H9 (cell line): ENCODE results near the gene NKX2-3. TPM values are rescaled to one million over a fixed set of nuclear protein-coding genes. Genes with fewer than 3 reads are reported as not detected.

Source experiments
- DNase-seq: peaks from one replicate; pipeline ENCODE4 v3.0.0-alpha.2; 2017
- H2AFZ ChIP-seq: one replicate; pipeline ENCODE4 v1.6.1; 2013; ENCODE audit warnings: mild to moderate bottlenecking, low read length, control low read depth, moderate library complexity
- H2AK5ac ChIP-seq: 2 replicates; pipeline ENCODE4 v1.6.1; 2013; ENCODE audit warnings: low read length, control low read depth, mixed read lengths; ENCODE audit not compliant: insufficient read length
- H2BK120ac ChIP-seq: one replicate; pipeline ENCODE4 v1.6.1; 2013; ENCODE audit warnings: low read depth, mild to moderate bottlenecking, low read length, control low read depth, inconsistent platforms; ENCODE audit not compliant: poor library complexity, severe bottlenecking
- H2BK12ac ChIP-seq: 2 replicates; pipeline ENCODE4 v1.6.1; 2013; ENCODE audit warnings: low read length, control low read depth, mixed read lengths, low read depth; ENCODE audit not compliant: insufficient read length
- H2BK15ac ChIP-seq: 2 replicates; pipeline ENCODE4 v1.6.1; 2013; ENCODE audit warnings: low read depth, low read length, control low read depth
- H2BK20ac ChIP-seq: one replicate; pipeline ENCODE4 v1.6.1; 2013; ENCODE audit warnings: low read depth, mild to moderate bottlenecking, low read length, control low read depth, inconsistent platforms; ENCODE audit not compliant: poor library complexity, severe bottlenecking
- H2BK5ac ChIP-seq: 2 replicates; pipeline ENCODE4 v1.6.1; 2013; ENCODE audit warnings: low read length, control low read depth, mixed read lengths; ENCODE audit not compliant: insufficient read length
- H3K14ac ChIP-seq: 2 replicates; pipeline ENCODE4 v1.6.1; 2013; ENCODE audit warnings: low read length, control low read depth; ENCODE audit not compliant: insufficient read depth
- H3K18ac ChIP-seq: 2 replicates; pipeline ENCODE4 v1.6.1; 2013; ENCODE audit warnings: low read depth, mild to moderate bottlenecking, mixed read lengths, low read length, control low read depth; ENCODE audit not compliant: insufficient read length
- H3K23ac ChIP-seq: 2 replicates; pipeline ENCODE4 v1.6.1; 2013; ENCODE audit warnings: low read length, control low read depth, mixed read lengths, low read depth; ENCODE audit not compliant: insufficient read length
- H3K23me2 ChIP-seq: 2 replicates; pipeline ENCODE4 v1.6.1; 2013; ENCODE audit warnings: low read depth, mild to moderate bottlenecking, mixed read lengths, low read length, control low read depth; ENCODE audit not compliant: insufficient read length, poor library complexity, severe bottlenecking
- H3K27ac ChIP-seq: 2 replicates; pipeline ENCODE4 v1.5.1; 2013; ENCODE audit warnings: low read length, control low read depth, mixed read lengths, low read depth; ENCODE audit not compliant: insufficient read length
- H3K27me3 ChIP-seq: 2 replicates; pipeline ENCODE4 v1.6.1; 2013; ENCODE audit warnings: low read length, control low read depth, inconsistent platforms; ENCODE audit not compliant: insufficient read depth
- H3K4ac ChIP-seq: 2 replicates; pipeline ENCODE4 v1.6.1; 2013; ENCODE audit warnings: low read depth, mild to moderate bottlenecking, control low read depth, inconsistent platforms, low read length, moderate library complexity
- H3K4me1 ChIP-seq: 2 replicates; pipeline ENCODE4 v1.6.1; 2013; ENCODE audit warnings: low read length, control low read depth, inconsistent platforms; ENCODE audit not compliant: insufficient read depth
- H3K4me2 ChIP-seq: 2 replicates; pipeline ENCODE4 v1.6.1; 2013; ENCODE audit warnings: low read length, control low read depth, mixed read lengths; ENCODE audit not compliant: insufficient read length, insufficient read depth
- H3K56ac ChIP-seq: 2 replicates; pipeline ENCODE4 v1.6.1; 2013; ENCODE audit warnings: low read depth, mild to moderate bottlenecking, mixed read lengths, low read length, control low read depth; ENCODE audit not compliant: insufficient read length
- H3K79me1 ChIP-seq: 2 replicates; pipeline ENCODE4 v1.6.1; 2013; ENCODE audit warnings: low read depth, mild to moderate bottlenecking, moderate library complexity, low read length, control low read depth, inconsistent platforms; ENCODE audit not compliant: insufficient read depth, poor library complexity, severe bottlenecking
- H3K79me2 ChIP-seq: 2 replicates; pipeline ENCODE4 v1.6.1; 2013; ENCODE audit warnings: low read length, control low read depth, inconsistent platforms; ENCODE audit not compliant: insufficient read depth
- H3K9ac ChIP-seq: 2 replicates; pipeline ENCODE4 v1.6.1; 2013; ENCODE audit warnings: low read length, control low read depth, mixed read lengths; ENCODE audit not compliant: insufficient read length; ENCODE audit errors: extremely low read depth
- H3K9me3 ChIP-seq: one replicate; pipeline ENCODE4 v1.6.1; 2013; ENCODE audit warnings: low read depth, low read length, inconsistent platforms; ENCODE audit not compliant: control insufficient read depth
- H3T11ph ChIP-seq: one replicate; pipeline ENCODE4 v1.6.1; 2013; ENCODE audit warnings: mild to moderate bottlenecking, low read length, control low read depth, inconsistent platforms
- H4K20me1 ChIP-seq: one replicate; pipeline ENCODE4 v1.6.1; 2013; ENCODE audit not compliant: control insufficient read depth, insufficient read length, insufficient read depth
- H4K5ac ChIP-seq: 2 replicates; pipeline ENCODE4 v1.6.1; 2013; ENCODE audit warnings: low read depth, mild to moderate bottlenecking, mixed read lengths, low read length, control low read depth; ENCODE audit not compliant: insufficient read length
- H4K8ac ChIP-seq: replicated peaks from 2 replicates; pipeline ENCODE4 v1.6.1; 2013; ENCODE audit warnings: low read length, control low read depth, mixed read lengths, low read depth; ENCODE audit not compliant: insufficient read length
- H4K91ac ChIP-seq: 2 replicates; pipeline ENCODE4 v1.6.1; 2013; ENCODE audit warnings: low read depth, mild to moderate bottlenecking, moderate library complexity, mixed read lengths, low read length, control low read depth; ENCODE audit not compliant: insufficient read length
- H3K27ac Mint-ChIP-seq, 3 experiments: 2 replicates in 2 of 3; 3 replicates in 1 of 3; pipeline ENCODE4 v1.8.0; 2020 to 2021; ENCODE audit warnings: mixed read lengths in 3 of 3, mild to moderate bottlenecking in 1 of 3, moderate library complexity in 1 of 3
- H3K27me3 Mint-ChIP-seq: 2 replicates; pipeline ENCODE4 v1.8.0; 2021; ENCODE audit warnings: low read depth, mild to moderate bottlenecking, moderate library complexity, mixed read lengths
- H3K36me3 Mint-ChIP-seq, 3 experiments: 2 replicates in 2 of 3; 3 replicates in 1 of 3; pipeline ENCODE4 v1.8.0; 2020 to 2021; ENCODE audit warnings: low read depth in 3 of 3, mixed read lengths in 3 of 3; ENCODE audit not compliant: insufficient read depth in 1 of 3
- H3K4me1 Mint-ChIP-seq, 2 experiments: 2 replicates each; pipeline ENCODE4 v1.8.0; 2020; ENCODE audit warnings: mixed read lengths in 2 of 2
- H3K4me3 Mint-ChIP-seq, 2 experiments: 2 replicates in 1 of 2; 3 replicates in 1 of 2; pipeline ENCODE4 v1.8.0; 2020 to 2021; ENCODE audit warnings: mild to moderate bottlenecking in 2 of 2, mixed read lengths in 2 of 2, moderate library complexity in 1 of 2
- H3K9me3 Mint-ChIP-seq, 2 experiments: 2 replicates in 1 of 2; 3 replicates in 1 of 2; pipeline ENCODE4 v1.8.0; 2020; ENCODE audit warnings: mild to moderate bottlenecking in 2 of 2, mixed read lengths in 2 of 2, moderate library complexity in 1 of 2
- CTCF ChIP-seq: fragments of 200-600 bp; sonication (generic); conservative IDR thresholded peaks from 3 replicates; pipeline ENCODE4 v1.8.0; 2021; ENCODE audit warnings: antibody characterized with exemption, mild to moderate bottlenecking
- WGBS: extraction: QIAGEN DNeasy Blood & Tissue Kit; methylation state at CpG from one replicate; pipeline ENCODE4 v1.1.7; 2013; ENCODE audit warnings: missing lambda C conversion rate, low lambda C conversion rate, mixed read lengths; ENCODE audit not compliant: insufficient read length; ENCODE audit errors: extremely low coverage; 5-methylcytosine and 5-hydroxymethylcytosine counted together
- total RNA-seq: library from RNA; stranded (reverse); gene quantifications from 2 replicates; pipeline ENCODE4 v1.2.1, GENCODE V29; 2021

Gene NKX2-3
- total RNA-seq, 1 experiment from 2014 or later: not detected

- Mint-ChIP-seq H3K36me3 (no peaks in the 10 kb centered on the region; a peak in 1 of 7 replicates), H3K27ac (no peak overlapping the region), H3K9me3 (peaks cover 3 to 24% of the 10 kb centered on the region in 2 experiments), H3K27me3 (peaks cover 100% of the 10 kb centered on the region), H3K4me3 (peak overlapping the region in 1 of 2 experiments; percentile 67; a peak in 2 of 5 replicates), H3K4me1 (peaks cover 21 to 57% of the 10 kb centered on the region in 2 experiments)
- H4K20me1 ChIP-seq: no peaks in the 10 kb centered on the region
- no peaks in the 10 kb centered on the region for H3K79me2 ChIP-seq
- no peak overlapping the region for H2BK12ac ChIP-seq
- no peak overlapping the region for H3K4ac ChIP-seq
- H3K18ac ChIP-seq: no peak overlapping the region
- H3K27me3 ChIP-seq: peaks cover 100% of the 10 kb centered on the region
- H2AFZ ChIP-seq: no peak overlapping the region
- no peak overlapping the region for H3K23ac ChIP-seq
- no peak overlapping the region for H2BK5ac ChIP-seq
- H3T11ph ChIP-seq: no peak overlapping the region
- no peak for TF ChIP-seq CTCF
- no peak for DNase-seq
- no peaks in the 10 kb centered on the region for H3K23me2 ChIP-seq
- no peak overlapping the region for H3K9ac ChIP-seq
- no peak overlapping the region for H3K56ac ChIP-seq
- H3K4me1 ChIP-seq: peaks cover 7% of the 10 kb centered on the region; the same call in 1 of the 2 replicates
- no peak overlapping the region for H4K8ac ChIP-seq
- H4K91ac ChIP-seq: no peak overlapping the region
- H3K27ac ChIP-seq: no peak overlapping the region
- H3K9me3 ChIP-seq: no peaks in the 10 kb centered on the region
- H2AK5ac ChIP-seq: no peak overlapping the region
- no peak overlapping the region for H2BK15ac ChIP-seq
- no peak overlapping the region for H3K4me2 ChIP-seq
- no peak overlapping the region for H3K14ac ChIP-seq
- no peak overlapping the region for H4K5ac ChIP-seq
- H2BK120ac ChIP-seq: no peak overlapping the region
- no CpG with 5 or more reads among the region's 22 CpGs for WGBS
- H3K79me1 ChIP-seq: no peaks in the 10 kb centered on the region
- no peak overlapping the region for H2BK20ac ChIP-seq
Measured at GRCh38 chr10:99529591-99530107, 3.1 kb upstream of the NKX2-3 start.
